Hippocampal formation (tissue), 2 donors: ENCODE data around the gene SGCE.

Experiments used
- DNase-seq, 2 donors: peaks; one replicate each; lab custom pipeline; 2025; lab: John Stamatoyannopoulos, UW

SGCE gene

DNA sequence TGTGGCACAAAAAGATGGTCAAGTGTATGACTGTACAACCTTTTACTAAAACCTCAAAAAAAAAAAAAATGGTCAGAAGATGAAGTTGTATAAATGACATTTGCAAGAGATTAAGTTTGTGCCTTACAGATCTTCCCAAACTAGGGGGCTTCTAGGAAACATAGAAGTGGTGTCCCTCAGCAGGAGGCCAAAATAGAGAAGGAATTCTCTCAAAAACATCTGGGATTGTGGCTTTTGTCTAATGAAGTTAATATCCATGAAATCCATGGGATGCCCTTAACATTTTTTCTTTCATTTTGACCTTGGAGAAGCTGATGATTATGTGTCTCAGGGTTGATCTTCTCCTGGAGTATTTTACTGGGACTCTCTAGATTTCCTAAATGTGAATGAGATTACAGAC, 84.1 kb downstream of the SGCE start:
- no peak for DNase-seq

DNA sequence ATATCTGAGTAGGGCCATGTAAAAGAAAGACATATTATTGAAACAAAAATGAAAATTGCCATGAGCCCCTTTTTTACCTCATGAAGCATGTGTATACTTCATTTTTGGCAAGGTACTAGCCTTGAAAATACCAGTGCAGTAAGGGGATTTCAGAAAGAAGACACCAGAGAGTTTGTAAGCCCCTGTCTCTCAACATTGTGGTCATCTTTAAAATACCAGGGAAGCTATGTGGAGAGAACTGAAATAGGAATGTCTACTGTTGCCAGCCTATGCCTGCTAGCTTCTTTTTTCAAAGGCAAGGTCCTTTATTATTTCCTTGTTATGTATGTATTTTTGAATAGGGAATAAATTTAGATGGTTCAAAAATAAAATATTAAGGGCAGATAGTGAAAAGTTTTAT, 88.5 kb downstream of the SGCE start:
- DNase-seq: no peak

DNA sequence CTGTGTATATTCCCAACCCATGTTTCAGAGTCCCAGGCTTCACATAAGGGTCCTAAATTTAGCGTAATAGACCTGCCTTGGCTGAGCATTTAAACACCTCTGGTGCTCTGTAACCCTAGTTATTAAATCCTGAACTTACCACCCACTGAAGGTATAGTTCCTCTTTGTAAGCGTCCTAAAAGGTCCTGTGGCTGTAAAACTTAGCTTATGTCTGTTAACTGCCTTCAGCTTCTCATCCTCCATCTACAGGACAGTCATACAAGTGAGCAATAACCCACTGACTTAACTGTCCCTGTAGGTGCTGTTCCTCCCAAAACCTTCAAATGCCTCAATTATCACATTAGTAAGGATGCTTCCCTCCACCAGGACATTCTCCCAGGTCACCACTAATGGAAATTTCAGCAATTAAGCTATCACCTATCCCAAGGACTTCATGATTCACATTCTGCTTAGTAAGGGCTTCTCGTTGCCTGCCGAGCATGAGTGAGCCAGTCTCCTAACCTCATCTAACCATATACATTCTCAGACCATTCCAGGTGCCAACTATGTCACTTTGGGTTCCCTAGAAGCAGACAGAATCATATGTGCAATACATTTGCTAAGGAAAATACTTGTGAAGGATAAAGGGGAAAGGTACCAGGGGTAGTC, 90.6 kb downstream of the SGCE start:
- no peak for DNase-seq

DNA sequence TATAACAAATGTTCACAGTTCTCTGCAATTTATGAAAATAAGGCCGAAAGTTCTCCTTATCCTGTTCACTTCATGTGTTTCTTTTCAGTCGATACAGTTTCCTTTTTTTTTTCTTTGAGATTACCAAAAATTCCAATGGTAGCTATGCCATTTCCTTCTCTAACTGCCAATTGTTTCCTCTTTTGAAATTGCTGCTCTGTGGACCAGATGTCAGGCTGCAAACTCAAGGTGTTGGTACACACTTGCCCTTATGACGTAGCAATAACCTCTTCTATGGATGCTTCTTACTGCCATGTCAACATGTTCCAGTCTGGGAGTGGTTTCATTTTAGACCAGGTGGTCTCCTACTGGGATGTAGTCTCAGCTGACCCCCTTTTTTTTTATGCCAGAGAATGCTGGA, 93.4 kb downstream of the SGCE start:
- DNase-seq: no peak

DNA sequence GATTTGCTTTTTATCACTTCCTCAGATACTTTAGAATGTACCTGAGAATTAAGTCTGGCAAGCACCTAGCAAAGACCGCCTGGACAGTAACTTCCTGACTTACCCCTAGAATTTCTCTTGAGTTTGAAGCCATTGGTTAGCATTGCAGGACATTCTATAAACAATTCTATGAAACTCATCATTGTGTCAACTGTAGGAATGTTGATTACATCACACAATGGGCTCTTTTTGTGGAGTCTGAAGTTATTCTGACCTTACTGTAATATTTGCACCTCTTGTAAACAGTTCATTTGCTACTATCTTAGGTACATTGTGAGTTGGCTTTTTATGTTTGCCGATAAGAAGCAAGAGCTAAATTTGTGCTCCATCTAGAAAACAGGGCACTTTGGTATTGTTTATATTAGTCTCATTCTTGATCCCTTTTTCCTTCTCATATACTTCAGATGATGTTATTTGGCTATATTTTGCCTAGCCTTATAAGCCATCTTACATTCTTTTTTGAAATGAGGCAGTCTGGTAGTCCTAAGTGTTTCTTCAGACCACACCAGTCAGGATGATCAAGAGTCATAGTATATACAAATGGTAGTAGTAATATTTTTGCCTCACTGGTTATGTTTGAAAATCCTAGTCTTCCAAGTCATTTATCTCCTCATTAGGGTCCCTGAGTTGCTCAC, 94.0 kb downstream of the SGCE start:
- DNase-seq: no peak

DNA sequence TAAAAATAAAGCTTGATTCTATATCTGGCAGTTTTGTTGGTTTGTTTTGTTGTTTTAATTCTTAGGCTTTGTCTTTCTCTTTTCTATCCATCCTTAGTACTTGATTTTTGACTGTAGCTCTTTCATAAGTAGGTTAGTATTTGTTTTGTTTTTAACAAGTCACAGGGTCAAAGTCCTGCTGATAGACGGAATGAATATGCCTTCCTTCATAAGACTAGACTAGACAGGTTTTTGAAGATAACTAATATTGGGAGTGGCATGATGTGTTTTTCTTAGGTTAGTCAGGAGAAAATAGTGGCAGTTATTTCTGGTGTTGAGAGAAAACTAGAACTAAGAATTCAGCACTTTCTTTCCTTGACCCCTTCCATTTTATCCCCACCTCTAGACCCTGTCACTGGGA, 96.0 kb downstream of the SGCE start:
- no peak for DNase-seq

DNA sequence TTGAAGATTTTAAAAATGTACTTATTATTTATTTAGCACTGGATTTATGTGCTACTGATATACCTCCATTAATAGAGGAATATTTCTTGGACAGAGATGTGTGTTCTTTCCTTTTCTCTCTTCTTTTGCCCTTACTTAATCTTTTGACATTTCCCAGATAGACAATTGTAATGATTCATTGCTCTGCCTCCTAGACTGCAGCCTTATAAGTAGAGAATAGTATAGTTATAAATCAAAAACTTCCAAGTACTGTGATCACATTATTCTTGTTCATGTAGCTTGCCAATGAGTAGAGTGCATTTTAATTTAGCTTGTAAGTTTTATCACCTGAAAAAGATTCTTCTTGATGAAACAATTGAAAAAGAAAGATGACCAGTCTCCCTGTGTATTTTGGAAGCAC, 98.7 kb downstream of the SGCE start:
- no peak for DNase-seq

DNA sequence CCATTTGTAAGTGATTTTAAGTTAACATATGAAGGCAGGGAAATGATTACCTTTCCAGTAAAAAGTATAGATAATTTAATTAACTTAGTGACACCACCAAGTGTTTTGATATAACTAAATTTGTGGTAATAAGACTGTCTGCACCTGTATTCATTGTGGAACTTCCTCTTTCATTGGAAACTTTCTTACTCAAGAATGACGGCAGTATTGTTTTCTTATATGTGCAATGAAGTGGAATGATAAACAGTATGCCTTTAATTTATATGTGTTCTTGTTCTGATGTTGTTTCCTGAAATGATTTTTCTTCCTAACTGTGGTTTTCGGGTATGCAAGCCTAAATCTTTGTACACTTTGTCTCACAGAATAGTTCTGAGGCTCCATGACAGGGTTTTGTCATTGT, 99.9 kb downstream of the SGCE start:
- DNase-seq: no peak

DNA sequence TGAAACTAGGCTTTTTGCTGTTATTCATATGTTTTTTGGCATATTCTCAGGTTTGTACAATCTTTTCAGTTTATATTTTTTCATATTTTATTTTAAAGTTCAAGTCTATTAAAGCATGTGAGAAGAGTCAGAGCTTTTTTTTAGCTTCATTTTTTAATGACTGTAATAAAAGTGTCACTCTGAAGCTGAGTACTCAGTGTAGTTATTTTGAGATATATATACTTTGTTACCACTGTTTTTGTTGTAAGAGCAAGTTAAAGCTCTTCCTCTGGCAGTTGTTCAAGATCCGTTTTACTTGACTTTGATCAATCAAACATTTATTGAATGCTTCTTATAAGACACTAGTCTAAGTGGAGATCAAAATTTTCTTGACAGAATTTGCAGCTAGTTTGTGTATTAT, 108.8 kb downstream of the SGCE start:
- no peak for DNase-seq

DNA sequence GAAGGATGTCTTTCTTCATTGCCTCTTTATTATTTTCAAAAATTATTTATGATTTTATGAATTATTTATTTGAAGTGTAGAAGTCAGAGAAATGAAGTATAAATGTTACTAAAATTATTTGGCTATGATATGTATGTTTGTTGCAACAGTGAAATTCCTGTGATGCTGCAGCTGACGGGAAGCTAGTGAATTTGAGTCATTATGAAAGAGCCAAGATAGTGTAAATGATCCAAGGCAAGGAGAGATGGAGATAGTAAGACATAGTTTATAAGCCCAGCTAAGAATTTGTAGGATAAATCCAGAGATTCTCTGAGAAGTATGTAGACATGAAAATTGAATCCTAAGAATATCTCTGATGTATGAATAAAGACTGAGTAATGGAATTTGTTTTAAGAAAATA, 115.5 kb downstream of the SGCE start:
- DNase-seq: no peak
